Fibroblast of skin of left quadriceps (primary cell): Measurements from ENCODE around the gene UNKL.
"Not testable (repeated sequence)": the region's sequence is repeated elsewhere in the genome, so short reads cannot be mapped to it uniquely, and the experiment has no call there.

Experiments used
- DNase-seq, 2 experiments: peaks; one replicate each; pipeline ENCODE4 v3.0.0-alpha.2; 2013; ENCODE audit warnings: low read depth in 2 of 2

The UNKL gene

DNA sequence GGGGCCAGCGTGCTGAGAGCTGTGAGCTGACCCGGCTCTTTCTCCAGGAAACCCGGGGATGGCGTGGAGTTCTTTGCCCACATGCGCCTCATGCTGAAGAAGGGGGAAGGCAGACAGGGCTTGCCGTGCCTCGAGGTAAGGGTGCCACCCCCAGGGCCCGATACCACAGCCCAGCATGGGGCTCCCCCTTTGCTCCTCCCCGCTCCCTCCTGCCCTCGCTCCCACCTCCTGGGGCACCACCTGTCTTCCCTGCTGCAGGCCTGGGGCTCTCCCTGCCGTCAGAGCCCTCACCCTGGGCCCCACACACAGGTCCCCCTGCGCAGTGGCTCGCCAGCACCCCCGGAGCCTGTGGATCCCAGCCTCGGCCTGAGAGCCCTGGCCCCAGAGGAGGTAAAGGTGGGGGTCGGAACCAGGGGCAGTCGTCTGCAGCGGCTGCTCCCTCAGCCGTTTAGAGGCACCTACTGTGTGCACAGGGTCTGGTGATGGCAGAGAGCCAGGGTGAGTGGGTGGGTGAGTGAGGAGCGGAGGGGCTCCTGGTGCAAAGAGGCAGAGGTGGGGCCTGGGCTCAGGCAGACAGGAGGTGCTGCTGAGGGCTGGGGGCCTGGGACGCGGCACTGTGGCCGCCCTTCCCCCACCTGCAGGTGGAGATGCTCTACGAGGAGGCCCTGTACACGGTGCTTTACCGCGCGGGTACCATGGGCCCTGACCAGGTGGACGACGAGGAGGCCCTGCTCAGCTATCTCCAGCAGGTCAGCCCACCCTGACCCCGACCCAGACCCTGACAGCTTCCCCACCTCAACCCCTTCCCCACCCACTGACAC is 75.4 kb downstream of the UNKL start:
- no peak for DNase-seq

DNA sequence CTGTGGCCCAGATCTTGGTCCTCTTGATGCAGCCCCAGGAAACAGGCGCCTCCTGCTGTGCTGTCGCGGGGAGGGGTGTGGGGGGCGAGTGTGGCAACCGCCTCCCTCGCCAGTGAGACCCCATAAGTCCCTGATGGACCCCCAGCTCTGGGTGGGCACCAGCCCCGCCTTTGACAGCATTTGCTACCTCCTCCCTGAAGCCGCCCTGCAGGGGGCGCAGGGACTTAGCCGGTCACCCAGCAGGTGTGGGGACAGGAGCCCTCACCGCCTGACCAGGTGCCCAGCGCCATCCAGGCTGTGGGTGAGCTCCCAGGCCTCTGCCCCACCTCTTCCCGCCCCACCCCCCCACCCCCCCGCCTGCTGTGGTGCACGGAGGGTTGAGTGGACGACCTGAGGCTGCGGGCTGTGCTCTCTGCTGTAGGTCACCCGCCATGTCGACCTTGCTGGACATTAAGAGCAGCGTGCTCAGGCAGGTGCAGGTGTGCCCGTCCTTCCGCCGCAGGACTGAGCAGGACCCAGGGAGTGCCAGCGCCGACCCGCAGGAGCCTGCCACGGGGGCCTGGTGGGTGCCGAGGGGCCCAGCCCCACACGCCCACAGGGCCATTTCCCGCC is 76.3 kb downstream of the UNKL start:
- DNase-seq, result no peak

DNA sequence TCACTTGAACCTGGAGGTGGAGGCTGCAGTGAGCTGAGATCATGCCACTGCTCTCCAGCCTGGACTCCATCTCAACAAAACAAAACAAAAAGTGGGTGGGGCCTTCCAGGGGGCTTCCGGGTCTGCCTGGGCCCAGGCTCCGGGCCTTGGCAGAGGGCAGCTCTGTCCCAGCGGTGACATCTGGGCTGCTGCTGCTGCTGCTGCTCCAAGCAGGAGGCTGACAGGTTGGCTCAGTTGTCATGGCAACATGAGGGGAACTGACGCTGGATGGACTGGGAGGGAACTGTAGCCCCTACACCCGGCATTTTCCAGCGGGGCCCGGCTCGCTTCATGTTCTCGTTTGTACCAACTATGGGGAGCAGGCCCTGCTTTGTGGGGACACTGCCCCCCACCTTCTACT is 77.0 kb downstream of the UNKL start:
- DNase-seq, result no peak

DNA sequence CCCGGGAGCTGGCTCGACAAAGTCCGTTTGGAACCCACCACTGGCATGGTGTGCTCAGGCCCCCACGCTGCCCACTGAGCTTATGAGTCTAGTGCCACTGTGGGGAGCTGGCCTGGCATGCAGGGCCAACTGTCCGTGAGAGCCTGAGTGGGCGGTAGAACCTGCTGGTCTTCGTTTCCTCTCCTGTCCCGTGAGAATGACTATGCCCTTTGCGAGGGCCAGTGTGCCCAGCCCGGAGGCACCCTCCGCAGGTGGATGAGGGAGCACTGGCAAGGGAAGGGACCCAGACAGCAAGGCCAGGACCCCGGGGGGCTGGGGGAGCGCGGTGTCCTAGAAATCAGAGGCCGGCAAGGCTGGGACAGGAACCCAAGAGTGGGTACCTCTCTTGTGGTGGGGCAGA is 77.9 kb downstream of the UNKL start:
- DNase-seq, result no peak

DNA sequence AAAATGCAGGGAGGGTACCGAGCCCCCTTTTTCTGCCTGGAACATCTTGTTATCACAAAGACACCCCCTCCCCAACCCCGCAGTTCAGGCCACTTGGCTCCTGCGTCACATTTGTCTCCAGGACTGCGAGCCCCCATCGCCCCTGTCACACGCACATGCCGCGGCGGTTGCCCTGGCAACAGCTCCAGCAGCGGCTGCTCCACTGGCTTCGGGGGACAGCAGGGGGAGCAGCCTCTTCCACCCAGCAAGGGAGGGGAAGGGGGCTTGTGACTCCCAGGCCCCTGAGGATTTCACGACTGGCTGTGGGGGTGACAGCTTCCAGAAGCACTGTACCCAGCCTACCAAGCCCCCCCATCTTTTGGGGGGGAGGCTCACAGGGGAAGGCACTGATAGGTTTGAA is 78.5 kb downstream of the UNKL start:
- DNase-seq, result no peak

DNA sequence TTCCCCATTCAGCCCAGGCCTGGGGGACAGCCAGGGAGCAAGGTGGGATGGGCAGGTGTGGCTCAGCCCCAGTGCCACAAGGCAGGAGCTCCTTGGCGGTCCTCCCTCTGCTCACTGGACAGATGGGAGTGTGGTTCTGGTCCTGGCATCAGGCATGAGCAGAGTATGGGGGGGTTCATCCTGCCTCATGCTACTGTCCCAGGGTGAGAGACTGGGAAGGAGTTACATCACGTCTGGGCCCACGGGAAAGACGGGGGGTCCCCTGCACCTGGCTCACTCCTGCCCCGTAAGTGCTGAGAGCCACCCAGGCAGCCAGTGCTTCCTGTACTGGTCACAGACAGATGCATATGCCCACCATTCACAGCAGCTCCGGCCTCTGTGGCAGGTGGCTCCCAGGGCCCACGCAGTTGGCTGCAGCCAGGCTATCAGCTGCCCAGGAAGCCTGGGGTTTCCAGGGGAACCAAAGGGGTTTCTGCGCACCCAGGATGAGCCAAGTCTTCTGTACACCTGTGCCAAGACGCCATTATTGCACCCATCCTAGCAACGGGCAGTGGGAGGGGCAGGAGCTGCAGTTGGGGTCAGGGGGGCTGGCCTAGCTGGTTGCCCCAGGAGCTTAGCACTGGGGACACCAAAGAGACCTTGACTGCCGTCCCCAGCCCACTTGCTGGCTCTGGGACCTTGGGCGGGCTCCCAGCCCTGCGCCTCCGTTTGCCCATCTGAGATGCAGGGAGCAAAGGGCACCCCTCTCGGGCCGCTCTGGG is 79.1 kb downstream of the UNKL start:
- DNase-seq, result no peak

DNA sequence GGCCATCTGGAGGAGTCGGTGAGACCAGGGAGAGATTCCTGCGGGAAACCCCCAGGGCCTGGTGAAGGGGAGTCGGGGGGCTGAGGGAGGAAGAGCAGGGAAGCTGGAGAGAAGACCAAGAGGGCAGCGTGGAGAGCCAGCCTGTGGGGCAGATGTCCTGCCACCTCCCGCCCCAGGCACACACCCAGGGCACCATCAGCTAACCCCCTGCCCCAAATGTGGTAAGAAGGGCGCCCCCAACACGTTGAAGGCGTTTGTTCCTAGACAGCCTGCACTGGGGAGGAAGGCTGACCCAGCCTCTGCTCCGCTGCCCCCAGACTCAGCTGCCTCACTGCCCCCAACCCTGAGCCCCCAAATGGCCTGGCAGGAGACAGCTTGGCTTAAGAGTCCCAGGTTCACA is 79.8 kb downstream of the UNKL start:
- DNase-seq, result no peak

DNA sequence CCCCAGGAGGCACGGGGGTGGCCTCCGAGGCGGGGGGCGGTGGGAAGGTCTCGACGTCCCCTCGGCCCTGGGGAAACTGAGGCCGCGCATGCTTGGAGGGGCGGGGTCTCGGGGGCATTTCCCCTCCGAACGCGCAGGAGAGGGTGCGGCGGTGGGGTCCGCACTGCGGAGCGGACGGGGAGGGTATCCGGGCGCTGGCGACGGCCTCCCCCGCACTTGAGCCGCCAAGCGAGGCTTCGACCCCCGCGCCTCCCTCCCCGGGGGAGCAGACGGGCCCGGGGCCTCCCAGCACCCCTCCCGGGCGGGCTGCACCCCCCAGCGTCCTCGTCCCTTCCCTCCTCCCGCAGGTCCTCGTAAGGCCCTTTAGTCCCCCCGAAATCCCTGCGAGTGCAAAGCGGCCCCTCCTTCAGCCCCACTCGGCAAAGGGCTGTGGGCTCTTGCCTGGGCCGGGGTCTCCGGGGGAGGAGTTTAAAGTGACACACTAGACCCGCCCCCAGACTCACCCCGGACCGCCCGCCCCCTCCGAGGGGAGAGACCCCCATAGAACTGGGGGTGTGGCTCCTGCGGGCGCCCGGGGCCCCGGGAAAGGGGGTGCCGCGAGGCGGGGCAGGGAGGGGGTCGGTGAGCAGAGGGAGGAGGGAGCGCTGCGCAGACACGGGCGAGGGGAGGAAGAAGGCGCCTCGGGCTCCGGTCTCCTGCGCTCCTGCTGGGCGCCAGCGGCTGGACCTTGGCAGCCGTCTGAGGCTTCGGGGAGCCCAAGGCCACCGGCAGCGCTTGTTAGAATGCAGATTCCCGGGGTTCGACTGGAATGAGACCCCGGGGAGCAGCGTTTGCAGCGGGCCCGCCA is 80.4 kb downstream of the UNKL start:
- no peak for DNase-seq

DNA sequence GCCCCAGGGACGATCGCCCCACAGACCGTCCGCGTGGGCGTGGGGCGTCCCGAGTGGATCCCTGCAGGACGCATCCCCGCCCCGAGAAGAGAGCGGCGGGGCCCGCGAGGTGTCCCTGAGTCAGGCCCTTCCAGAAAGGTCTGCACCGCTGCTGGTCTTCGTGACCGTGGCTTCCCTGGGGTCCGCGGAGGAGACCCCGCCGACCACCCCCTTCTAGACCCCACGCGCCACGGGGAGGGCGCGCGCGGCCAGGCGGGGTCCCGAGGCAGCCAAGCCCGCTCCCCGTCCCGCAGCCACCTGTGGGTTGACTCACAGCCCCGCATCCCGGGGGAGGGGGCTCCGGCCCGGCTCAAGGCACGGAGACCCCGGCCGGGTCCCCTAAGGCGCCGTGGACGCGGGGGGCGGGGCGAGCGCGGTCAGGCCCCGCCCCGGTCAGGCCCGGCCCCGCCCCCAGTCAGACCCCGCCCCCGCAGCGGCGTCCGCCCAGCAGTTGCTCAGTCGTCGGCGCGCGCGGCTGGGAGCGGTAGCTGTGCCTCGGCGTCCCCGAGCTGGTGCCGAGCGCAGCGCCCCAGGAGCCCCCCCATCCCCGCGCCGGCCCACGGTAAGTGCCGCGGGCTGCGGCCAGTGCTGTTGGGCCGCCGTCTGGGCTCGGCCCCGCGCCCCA is 81.2 kb downstream of the UNKL start, which contains the start of gene BAIAP3:
Gene BAIAP3 (plus strand): TSS at position 497 of the 664 bp plus-strand sequence. CDS start 4,905 bp downstream, outside the sequence.
- DNase-seq, result no peak

DNA sequence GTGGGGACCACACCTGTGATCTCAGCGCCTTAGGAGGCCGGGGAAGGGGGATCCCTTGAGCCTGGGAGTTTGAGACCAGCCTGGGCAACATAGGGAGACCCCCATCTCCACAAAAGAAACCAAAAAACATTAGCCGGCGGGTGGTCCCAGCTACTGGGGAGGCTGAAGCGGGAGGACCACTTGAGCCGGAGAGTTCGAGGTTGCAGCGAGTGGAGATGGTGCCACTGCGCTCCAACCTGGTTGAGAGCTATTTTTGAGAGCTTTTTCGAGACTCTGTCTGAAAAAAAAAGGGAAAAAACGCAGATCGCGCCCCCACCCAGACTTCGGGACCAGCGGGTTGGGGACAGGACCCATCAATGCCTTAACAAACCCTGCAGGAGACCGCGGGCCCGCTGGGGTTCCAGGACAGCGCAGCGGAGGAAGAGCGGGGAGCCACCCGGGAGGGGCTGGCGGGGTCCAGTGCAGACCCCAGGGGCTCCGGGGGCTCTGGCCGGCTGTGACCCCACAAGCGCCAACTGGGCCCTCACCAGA is 81.8 kb downstream of the UNKL start:
- no peak for DNase-seq

DNA sequence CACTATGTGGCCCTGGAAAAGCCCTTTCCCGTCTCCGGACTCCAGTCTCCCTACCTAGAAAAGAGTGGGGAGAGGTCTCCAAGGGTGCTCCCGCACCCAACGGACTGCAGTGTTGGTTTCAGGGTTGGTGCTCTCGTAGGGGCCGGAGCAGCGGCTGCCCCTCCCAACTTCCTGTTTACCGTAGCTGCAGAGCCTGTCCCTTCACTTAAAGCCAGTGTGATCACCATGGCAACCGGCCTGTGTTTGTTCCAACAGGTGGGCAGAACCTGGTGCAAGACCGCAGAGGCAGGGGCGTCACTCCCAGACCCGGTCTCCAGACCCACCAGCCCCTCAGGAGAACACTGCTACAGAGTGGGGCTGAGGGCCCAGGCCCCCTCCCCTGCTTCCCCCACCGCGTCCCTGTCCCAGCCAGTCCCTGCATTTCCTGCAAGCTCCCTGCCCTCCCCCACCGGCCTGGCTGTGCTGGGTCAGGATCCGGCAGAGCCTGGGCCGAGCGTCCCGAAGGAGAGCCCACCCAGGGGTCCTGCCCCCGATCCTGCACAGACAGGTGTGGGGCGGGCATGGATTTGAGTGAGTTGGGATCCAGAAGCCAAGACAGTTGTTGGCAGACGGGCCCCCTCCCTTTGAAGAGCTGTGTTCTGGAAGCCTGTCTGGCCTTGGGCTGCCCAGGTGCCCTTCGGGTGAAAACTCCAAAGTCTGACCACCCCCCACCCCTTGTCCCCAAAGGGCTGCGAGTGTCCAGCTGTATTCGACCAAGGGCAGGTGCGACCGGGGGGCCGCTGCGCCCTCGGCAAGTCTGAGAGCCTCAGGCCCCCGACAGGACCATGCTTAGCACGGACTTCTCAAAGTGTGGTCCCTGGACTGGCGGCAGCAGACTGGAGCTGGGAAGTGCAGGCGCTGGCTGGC is 82.5 kb downstream of the UNKL start:
- no peak for DNase-seq

DNA sequence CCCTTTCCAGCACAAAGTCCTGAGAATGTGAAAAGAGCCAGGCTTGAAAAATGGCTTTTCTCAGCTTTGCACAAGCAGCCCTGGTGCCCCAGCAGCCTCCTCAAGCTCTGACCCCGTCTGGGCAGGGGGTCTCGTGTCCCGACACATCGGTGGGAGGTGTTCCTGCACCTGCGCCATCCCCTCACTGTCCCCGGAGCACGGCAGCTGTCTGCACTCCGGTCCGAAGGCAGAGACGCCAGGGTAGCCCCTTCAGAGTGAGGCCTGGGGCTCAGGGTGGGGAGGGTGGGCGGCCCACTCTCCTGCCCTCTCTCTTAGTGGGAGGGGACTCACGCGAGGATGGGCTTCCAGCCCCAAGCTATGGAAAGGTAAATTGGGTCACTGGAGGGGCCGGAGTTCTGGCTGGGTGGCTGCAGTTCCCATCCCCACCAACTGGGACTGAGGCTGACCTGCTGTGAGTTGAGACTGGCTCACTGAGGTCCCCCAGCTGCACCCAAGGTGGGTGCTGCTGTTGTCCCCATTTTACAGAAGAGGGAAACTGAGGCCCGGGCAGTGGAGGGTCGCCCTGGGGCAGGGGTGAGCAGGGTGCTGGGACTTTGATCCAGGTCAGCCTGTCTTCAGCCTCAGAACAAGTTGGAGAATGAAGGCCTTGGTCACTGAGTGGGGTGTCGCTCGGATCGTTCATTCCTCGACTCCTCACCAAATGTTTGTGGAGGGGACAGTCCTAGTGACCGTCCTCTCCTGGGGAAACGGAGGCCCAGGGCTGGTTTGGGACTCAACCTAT is 83.4 kb downstream of the UNKL start:
- DNase-seq, result no peak

DNA sequence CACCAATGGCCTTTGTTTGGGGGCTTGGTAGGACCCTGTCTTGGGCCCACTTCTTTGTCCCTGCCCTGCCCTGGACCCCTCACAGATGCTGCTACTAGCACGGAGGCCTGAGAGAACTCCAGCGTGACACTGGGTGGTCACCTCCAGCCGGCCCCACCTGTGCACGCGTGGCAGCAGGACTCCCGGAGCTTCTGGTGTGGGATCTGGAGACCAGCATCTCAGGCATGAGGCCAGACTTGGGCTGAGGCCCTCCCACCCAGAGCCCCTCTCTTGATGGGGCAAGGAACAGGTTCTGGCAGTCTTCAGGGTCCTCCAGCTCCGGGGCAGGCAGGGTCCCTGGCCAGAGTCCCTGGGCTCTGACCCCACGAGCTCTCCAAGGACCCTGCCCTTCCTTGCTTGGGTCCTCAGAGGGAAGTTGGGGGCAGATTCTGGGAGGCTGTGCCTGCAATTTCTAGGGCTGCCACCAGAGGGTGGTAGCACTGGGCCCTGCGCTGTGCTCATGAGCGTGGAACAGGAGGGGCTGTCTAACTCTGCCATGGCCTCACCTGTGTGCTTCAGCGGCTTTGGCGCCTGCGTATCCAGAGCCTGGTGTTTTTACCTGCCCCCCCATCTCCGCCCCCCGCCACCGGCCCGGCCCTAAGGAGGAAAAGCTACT is 84.1 kb downstream of the UNKL start:
- no peak for DNase-seq

DNA sequence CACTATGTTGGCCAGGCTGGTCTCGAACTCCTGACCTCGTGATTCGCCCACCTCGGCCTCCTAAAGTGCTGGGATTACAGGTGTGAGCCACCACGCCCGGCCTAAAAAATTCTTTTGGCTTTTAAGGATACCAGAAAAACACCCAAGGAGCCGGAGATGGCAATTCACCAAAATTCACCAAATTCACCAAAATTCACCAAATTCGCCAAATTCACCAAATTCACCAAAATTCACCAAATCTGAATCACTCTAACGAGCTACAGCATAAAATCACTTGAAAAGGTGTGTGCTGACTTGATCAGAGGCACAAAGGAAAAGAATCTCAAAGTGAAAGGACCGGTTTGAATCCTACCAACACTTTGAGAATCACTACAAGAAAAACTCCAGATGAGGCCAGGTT is 85.5 kb downstream of the UNKL start:
- not testable (repeated sequence) for DNase-seq

DNA sequence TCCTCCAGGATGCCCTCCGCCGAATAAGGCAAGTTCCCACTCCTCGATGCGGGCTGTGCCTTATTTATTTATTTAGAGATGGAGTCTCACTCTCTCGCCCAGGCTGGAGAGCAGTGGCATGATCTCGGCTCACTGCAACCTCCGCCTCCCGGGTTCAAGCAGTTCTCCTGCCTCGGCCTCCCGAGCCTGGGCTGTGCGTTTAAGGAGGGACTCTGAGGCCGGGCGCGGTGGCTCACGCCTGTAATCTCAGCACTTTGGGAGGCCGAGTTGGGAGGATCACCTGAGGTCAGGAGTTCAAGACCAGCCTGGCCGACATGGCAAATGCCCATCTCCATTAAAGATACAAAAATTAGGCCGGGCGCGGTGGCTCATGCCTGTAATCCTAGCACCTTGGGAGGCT is 86.4 kb downstream of the UNKL start:
- not testable (repeated sequence) for DNase-seq

DNA sequence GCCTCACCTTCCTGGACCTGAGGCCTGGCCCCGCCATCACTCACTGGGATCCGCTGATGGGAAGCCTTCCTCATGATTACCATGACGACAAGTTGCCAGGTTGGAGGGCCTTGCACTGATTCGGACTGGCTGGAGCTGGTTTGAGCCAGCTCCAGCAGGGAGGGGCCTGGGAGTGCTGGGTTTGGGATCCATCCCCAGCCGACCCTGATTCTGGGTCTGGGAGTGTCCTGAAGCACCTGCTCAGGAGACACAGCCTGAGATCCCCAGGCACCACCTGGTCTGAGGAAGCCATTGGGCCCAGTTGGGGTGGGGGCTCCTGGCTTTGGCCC is 86.9 kb downstream of the UNKL start:
- DNase-seq, result no peak

DNA sequence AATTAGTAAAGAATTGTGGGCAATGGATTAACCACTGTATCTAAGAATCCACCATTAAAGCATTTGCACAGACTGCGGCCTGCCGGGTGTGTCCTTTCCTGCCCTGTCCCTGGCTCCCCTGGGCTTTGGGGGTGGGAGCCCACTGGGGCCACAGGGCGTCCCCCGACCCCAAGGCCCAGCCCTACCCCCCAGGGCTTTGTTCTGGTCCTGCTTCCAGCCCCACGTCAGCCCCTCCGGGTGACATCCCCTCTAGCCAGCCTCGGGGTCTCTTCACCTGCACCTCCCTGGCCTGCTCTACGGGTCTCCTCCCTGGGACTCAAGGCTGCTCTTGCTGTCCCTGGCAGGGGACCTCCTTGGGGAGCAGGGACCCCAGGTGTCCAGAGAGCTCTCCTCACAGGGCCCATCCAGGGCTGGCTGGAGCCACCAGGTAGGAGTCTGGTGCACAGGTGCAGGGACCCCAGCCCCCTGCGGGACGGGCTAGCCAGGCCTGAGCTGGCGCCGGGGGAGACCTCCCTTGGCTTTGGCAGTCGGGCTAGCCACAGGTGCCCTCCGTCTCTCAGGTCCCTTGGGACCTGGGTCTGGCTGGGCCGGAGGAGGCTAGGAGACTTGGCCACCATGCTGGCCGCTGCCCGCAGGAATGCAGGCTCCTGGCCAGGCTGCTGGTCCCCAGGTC is 87.4 kb downstream of the UNKL start:
- DNase-seq, result no peak

DNA sequence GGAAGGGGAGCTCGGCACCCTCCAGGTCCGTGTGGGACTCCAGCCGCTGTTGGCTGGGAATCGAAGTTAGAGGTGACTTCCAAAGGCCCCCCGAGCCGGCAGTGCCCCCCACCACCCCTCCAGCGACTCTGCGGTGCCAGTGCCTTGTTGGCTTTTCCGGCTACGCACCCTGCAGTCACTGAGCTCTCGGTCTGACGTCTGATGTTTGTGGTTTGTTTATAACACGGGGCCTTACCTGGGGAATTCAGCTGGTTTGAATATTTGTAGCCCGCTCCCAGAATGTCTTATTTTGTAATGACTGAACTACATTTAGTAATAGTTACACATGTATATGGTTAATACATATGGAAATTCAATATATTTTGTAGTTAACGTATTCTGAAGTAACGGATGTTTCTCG is 88.1 kb downstream of the UNKL start:
- no peak for DNase-seq
